Activated CD4-positive, alpha-beta T cell treated with anti-CD3 and anti-CD28 coated beads, Interleukin-2, amount 50 U/mL, for 16 hours (primary cell): ENCODE results near the gene GABBR2.

Source experiments
- DNase-seq: peaks from one replicate; pipeline ENCODE4 v3.0.0-alpha.2; 2020

The GABBR2 gene

DNA sequence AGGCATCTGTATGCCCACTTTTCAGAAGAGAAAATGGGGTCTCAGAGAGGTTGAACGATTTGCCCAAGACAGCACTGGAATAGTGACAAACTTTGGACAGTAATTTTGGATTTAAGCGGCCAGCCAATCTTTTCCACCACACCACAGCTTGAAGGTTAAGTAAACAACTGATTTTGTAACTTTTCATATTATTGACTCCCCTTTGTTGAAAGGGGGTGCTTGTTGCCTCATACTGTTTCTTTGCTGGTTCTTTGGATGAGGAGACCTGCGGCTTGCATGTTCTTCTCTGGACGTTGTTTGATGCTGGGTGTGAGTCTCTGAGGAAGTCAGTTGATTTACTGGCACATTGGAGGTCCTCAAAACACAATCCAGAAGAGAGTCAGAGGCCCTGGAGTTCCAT lies 11.7 kb upstream of the GABBR2 start:
- no peak for DNase-seq

DNA sequence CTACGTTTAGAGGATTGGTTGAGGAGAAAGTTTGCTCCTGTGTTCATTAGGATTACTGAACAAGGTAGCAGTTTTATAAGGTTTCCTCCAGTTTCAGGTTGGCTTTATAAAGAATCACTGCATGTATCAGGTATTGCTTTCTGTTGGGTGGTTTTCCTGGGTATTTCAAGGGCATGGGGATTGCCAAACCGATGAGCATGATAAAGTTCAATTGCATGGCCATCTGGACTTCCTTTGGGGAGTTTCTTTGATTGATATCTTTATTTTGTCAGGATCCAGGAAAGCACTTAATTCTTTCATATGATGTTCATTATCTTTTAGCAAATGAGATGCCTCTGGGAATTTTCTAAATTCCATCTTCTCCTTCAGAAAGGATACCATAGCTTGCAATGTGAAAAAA lies 10.3 kb upstream of the GABBR2 start:
- DNase-seq: no peak

DNA sequence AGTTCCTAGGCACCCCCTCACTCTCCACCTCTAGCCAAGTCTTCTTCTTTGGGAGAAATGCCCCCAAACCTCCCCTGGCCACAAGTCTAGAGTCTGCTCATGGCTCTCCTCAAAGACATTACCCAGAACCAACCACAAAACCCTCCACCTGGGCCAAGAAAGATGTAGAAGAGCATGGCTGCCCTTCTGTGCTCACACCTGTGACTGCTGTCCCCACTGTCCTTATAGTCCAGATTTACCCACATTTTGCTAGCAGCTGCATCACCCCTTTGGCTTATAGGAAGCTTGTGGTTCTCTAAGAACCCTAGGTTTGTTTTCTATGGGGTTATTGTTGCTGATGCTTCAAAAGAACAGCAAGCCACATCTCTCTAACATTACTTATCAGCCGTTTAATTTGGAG lies 6.1 kb upstream of the GABBR2 start:
- DNase-seq: no peak

DNA sequence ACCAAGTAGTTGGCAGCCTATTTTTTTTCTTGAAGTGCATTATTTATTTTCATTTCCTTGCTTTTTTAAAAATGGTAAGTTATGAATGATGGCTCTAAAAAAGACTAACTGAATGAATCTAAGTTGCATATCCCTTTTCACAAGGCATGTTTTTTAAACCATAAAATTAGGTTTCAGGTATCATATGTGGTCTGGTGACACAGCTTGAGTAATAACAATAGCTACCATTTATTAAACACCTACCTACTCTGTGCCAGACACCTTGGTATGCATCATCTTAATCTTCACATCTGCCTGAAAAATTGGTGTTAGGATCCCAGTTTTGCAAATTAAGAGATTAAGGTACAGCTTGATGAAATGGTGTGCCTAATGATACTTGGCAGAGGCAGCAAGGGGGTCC lies 4.3 kb upstream of the GABBR2 start:
- no peak for DNase-seq

DNA sequence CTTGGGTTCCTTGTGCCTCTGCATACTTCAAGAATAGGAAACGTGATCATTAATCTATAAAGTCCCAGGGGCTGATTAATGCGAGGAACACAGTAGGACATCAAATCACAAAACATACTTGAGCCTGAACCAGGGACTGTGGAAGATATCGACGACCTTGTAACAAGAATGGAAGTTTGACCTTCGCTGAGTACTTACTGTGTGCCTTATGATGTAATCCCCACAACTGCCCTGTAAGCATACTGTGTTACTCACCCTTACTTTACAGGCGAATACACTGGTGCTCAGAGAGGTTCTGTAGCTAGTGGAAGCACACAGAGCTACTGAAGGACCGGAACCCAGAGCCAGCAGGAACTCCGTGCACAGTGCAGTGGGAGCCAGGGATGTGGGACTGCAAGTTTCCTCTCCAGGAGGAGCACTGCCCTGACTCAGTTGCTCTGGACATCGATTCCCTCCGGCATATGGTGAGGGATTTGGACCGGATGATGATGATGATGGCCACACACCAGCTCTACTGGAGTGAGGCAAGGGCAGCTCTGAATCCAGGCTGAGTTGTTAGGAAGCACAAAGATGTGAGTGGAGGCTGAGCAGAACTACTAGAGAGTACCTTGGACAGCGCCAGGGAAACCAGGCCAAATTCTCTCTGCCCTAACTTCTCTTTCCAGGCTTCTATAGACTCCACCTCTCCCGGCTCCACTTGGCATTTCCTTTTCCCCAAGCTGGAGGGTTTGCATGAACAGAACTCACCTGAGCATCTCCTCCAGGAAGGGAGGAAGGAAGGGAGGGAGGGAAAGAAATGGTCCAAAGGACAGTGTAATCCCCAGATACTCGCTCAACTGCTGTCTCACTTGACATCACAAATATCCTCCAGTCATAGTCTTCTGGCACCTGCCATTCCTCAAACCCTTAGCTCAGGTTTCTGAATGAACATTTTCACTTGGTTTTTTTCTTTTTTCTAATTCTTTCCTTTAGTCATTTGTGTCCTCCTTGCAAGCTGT lies 1.5 kb upstream of the GABBR2 start:
- DNase-seq: no peak

DNA sequence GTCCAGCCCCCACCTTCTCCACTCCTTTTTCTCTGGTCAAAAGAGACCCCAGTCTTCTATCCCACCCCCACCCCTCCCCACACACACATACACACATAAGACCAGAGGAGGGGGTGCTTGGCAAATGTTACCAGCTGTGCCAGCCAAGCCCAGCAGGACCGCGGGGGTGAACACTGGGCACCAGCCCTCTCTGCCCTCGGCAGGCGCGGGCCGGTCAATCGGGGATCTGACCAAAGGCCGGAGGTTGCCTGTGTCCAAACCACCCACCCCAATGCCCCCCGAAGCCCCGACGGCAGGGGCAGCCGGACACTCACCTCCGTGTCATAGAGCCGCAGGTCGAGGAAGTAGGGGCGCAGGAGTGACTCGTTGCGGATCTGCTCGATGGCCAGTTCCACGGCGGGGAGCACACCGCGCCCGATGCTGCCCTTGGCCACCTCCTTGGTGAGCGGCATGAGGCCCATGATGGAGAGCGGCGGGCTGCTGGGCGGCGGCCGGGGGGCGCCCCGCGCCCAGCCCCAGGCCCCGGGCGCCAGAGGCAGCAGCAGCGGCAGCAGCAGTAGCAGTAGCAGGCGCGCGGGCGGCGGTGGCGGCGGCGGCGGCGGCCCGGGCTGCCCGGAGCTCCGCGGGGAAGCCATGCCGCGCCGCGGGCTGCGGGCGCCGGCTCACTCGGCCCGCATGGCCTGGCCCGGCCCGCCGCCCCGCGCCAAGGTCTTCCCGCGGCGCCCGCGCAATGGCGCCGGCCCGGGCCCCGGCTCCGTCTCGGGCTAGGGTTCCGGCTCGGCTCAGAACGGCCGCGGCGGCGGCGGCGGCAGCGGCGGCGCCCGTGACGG lies 417 bp downstream of the GABBR2 start:
- no peak for DNase-seq

DNA sequence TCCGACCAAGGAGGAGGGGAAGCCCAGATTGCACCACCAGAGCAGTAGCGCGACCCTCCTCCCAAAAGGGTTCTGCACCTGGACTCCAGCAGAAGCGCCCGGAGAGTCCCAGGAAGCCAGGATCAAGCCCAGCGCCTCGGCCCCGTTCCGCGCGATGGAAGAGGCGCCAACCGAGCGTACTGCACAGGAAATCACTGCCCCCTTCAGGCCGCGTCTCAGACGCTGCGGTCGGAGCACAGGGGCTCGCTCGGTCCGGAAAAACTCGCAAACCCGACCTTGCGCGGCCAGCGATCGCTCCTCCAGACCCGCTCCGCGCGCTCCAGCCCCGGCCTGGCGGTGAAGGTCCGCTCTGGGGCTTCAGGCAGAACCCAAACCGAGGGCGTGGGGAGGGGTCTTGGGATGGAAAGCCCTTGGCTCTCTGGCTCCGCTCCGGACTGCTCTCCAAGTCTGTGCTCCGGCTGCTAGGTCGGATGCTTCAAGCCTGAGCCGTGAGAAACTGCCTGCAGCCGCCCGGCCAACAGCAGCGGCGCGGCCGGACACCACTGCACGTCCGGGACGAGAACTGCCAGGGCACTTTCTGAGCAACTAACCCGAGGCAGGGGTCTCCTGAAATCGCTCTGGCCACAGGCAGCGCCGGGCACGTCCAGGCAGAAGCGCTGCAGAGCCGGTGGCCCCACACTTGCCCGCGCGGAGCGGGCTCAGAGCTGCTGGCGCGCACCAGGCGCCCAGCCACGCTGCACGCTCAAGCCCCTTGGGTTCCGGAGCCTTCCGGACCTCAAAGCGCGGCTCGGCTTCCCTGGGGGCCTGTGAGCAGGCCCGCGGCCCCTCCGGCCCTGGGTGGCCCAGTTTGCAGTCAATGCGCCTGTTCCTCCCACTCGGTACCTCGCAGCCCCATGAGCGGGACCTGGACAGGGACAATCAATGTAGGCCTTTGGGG lies 1.3 kb downstream of the GABBR2 start:
- DNase-seq: peak; percentile 40

DNA sequence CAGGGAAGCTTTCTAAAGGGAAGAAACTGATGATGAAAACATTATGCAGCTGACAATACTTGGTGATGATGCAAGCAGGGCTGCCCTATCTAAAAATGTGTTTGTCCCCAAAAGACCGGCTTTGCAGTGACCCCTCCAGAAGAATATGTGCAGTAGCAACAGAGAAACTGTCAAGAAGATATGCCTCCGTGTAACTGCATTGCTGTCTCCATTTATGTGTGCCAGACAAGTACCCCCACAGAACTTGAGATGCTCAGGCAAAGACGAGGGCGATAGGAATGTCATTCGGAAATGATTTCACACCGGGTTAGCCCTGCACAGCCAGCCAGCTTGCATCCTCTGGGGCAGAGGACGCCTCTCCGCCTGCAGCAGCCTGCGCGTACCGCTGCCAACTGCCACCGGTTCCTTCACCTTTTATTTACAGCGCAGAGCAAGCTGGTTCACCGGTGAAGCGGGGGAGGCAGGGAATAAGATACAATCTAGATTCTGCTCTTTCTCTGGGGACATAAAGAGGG lies 2.0 kb downstream of the GABBR2 start:
- no peak for DNase-seq

DNA sequence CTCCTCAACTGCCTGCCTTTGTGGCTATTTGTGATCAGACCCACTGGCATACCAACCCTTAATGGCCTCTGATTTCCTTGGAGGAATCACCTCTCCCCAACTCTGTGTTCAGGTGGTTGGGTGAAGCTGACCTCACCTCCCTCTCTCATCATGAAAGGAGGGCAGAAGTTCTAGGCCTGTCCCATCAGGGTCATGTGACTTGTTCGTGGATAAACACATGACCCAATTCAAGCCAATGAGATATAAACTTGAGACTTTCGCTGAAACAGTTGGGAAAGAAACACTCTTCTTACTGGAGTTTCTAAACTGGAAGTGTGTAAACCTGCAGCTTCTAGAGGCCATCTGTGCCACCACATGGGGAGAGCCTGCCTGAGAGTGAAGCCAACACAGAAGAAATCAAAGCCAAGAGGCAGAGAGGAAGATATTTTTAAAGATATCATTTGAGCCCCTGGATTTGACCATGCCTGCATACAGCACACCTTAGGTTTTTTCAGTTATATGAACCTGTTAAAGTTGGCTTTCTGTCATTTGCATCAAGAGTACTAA lies 5.8 kb downstream of the GABBR2 start:
- no peak for DNase-seq

DNA sequence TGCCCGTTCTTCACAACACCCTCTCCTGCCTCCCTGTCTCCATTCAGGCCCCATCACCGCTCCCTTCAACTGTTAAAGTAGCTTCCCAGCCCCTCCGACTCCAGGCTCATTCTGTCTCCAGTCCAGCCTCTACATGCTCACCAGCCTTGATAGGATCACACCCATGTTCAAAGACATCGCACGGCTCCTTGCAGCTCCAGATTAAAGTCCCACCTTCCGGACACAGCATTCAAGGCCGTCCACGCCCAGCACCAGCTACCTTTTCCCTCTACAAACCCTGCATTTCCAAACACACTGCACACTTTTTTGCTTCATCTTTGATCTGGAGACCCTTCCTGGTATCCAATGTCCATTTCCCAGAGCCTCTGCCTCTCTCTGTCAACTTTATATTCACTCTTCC lies 6.4 kb downstream of the GABBR2 start:
- no peak for DNase-seq

DNA sequence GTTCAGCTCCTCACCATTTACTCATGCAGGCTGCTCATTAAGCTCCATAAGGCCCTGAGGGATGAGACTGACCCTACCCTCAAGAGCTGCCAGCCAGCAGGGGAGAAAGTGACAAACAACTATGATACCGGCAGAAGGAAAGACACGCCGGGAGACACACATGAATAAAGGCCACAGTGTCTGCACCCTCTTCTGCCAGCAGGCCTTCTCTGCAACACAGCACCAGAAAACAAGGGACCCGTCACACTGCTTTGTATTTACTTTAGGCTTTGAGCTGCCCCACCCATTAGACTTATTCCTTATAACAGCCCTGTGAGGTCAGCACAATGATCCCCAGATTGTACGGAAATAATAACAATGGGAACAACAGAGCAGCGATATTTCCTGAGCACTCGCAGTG lies 7.2 kb downstream of the GABBR2 start:
- DNase-seq: no peak

DNA sequence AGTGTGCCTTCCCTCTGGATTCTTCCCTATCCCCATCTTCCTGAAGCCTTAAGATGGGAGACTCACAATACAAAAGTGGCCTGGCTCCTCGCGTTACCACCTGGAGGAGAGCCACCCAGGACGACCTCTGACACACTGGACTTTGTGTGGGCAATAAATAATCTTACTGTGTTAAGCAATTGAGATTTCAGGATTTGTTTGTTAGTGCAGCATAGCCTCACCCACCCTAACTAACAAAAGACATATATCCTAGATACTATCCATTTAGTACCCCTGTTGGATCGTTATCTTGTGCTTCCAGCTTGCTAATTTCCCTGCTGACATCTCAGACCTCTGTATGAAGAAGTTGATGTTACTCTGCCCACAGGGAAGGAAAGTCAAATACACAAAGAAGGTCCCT lies 7.9 kb downstream of the GABBR2 start:
- DNase-seq: no peak

DNA sequence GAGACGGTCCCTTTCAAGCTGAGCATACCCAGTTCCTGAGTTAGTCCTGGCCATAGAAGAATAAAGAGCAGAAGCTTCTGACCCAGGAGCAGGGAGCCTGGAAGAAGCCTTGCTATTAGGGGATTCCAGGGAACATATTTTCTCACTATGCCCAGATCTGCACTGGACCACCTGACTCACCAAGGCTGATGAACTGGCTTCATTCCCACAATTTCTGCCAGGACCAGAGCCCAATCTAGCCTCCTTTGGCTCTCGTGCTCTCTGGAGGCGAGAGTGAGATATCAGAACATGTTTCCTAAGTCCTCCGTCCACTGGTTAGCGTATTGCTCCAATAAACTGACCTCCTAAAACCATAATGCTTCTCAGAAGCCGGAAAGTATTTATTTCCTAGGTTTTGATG lies 9.9 kb downstream of the GABBR2 start:
- no peak for DNase-seq

DNA sequence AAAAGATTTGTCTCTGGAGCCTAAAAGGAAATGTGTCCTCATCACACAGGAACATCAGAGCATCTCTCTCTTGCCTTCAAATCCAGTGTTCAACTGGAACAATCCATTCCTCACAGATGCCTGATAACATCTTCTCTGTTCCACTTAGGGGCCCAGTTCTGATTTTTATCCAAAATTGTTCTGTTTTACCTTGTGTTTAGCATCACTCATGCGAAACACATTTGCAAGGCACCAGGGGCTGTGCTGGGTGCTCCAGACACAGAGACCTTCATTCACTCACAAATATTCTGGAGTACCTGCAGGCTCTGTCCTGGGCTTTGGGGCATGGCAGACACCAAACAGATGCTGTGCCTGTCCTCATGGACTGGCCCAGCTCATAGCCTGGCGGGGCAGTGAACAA lies 13.8 kb downstream of the GABBR2 start:
- no peak for DNase-seq

DNA sequence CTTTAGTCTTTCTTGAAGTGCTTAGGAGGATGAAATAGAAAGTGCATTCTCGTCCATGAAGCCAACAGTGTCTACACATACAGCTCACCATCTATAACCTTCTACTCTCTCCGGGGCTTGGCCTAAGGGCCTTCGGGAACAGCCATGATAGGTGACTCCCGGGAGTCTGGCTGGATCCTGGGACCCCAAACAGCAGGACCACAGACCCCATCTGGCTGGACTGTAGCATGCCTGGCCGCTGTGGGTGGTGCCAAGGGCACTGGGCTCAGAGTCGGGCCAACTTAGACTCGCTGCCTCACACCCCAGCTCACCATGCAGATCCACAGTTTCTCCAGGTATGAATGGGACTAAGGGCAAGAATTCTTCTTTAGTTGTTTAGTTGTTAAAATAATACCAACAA lies 16.3 kb downstream of the GABBR2 start:
- DNase-seq: no peak

DNA sequence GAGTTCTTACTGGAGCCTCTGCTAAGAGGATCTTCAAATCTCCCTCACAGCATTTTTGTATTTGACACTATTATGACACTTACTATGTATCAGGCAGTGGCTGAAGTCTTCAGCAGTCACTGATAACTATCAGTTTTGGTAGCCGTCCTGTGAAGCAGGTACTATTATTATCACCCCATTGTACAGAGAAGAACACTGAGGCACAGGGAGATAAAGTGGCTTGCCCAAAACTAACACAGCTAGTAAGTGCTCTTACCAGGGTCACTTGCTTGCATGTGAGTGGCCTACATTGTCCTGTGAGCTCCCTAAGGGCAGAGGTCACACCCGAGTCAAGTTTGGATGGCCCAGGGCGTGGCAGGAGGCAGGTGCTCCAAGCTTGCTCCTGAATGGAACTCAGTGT lies 16.8 kb downstream of the GABBR2 start:
- no peak for DNase-seq

DNA sequence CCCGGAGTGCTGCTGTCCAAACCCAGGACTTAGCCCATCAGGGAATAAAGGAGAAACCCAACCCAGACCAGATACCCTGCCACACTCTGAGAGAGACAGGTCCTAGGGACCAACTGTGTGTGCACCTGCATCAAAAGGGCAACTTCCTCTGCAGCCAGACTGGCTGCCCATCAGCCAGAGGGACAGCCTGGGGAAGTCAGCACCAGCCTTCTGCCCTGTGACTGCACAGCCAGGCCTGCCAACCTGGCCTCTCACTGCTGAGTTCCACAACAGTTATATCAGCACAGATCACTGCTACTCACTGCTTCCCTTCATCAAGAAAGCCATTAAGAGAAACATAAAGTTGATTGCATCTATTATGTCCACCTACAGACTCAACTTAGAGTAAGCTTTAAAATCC lies 18.0 kb downstream of the GABBR2 start:
- DNase-seq: no peak

DNA sequence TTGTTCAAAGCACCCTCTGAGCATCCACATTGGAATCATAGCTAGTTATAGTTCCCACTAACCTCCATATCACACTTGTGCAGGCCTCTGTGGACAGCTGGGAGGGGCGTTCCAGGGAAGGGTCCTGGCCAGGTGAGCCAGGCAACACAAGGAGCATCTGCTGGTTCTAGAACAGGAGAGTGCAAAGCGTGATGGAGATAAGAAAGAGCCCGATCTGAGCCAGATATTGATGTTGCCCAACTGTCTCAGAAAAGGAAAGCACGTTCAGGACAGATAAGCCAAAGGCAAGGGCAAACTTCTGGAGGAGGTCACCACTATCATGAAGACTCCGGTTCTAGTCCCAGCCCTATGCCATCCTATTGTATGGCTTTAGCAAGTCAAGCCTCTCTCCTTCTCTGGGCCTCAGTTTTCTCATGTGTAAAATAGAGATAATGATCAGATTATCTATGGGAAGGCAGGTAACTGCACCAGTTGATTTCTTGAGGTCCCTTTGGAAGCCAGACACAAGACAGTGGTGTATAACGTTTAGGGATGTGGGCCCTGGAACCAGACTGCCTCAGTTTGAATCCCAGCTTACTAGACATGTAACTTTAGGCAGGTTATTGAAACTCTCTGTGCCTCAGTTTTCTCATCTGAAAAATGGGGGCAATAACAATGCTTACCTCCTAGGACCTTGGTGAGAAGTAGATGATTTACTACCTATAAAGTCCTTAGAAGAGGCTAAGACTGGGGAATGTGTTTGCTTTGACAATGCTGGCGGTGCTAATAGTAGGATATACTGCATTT lies 19.8 kb downstream of the GABBR2 start:
- DNase-seq: no peak

DNA sequence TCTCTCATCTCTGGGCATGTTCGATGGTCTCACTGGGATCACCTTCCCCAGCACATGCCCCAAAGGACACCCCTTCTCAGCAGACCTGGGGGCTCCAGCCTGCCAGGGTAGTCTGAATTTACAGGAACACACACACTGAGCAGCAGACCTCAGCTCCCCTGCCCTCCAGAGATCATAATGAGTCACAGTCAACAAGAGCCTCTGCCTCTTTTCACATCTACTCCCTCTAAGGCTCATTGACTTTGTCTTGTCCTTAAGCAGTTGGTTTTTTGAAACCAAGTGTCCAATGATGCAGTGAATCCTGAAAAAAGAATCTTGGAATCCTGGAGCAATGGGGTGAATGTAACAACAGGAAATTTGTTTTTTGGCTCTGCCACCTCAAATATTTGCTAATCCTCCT lies 20.8 kb downstream of the GABBR2 start:
- DNase-seq: no peak

DNA sequence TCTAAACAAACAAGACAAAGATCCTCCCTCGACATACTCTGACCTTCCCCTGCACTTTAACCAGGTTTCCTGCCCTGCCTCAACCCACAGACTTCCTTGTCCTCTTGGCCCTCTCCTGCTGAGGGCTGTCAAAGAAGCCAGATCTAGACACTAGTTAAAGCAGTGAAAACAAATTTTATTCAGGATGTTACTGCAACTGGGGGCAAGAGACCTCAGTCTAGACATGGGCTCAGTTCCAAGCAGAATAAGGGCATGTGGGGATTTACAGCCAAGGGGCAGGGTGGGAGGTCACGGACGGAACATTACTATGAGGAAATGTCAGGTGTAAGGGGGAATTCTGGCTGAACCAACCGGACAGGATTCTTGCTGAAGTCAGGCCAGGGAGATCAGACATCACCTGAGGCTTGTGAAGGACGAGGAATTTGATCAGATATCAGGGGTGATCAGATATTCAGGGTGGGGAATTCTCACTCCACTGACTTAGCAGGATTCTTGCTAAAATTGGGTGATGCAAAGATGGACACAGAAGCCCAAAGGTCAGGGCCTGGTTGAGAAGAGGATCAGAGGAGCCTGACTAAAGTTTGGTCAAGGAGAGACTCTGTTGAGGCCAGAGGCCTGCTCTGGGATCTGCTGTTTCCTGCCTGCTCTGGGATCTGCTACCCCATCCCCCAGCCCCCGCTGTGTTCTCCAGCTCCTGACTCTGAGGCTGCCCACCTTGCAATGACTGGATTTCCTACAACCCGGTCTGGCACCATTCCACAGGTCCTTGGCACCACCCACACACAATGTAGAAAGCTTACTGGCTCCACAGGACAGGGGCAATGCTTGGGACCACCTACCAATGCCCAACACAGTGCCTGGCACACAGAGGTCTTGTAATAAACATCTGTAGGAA lies 21.5 kb downstream of the GABBR2 start:
- no peak for DNase-seq
